B cell (primary cell): Measurements from ENCODE around the gene CCDC186.

Experiments used
- EZH2 ChIP-seq: IDR thresholded peaks from 2 replicates; pipeline ENCODE4 v1.6.1; 2012; ENCODE audit warnings: borderline replicate concordance, low read depth, mild to moderate bottlenecking, moderate library complexity, low read length; ENCODE audit not compliant: insufficient read depth, poor library complexity, severe bottlenecking
- TF ChIP-seq, protein P1 (sequence below): fragments of 200-600 bp; IDR thresholded peaks from one replicate; pipeline ENCODE4 v1.8.0; 2022; ENCODE audit warnings: antibody characterized with exemption, mild to moderate bottlenecking

DNA sequence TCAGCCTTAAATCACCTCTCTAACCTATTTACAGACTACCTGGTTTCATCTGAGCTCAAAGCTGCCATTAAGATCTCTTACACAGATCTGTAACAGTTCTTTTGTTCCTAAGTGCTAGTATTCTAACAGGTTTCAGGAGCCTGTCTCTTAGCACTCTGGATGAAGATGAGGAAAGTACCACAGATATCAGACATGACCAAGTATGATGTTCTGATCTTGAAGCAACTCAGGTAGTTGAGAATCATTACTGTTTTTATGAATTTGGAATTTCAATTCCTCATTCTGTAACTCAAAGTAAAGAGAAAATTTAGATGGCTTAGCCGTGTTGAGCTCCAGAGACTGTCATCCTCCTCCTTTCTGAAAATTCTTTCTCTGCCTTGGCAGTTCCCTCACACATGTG lies 30.8 kb downstream of the CCDC186 start:
- TF ChIP-seq, protein P1, sequence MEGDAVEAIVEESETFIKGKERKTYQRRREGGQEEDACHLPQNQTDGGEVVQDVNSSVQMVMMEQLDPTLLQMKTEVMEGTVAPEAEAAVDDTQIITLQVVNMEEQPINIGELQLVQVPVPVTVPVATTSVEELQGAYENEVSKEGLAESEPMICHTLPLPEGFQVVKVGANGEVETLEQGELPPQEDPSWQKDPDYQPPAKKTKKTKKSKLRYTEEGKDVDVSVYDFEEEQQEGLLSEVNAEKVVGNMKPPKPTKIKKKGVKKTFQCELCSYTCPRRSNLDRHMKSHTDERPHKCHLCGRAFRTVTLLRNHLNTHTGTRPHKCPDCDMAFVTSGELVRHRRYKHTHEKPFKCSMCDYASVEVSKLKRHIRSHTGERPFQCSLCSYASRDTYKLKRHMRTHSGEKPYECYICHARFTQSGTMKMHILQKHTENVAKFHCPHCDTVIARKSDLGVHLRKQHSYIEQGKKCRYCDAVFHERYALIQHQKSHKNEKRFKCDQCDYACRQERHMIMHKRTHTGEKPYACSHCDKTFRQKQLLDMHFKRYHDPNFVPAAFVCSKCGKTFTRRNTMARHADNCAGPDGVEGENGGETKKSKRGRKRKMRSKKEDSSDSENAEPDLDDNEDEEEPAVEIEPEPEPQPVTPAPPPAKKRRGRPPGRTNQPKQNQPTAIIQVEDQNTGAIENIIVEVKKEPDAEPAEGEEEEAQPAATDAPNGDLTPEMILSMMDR = no peak
- no peak for TF ChIP-seq EZH2
